ENCODE measurements around the gene CCDC12. TPM values are rescaled to one million over a fixed set of nuclear protein-coding genes. Genes with fewer than 3 reads are reported as not detected.

Gene CCDC12
- total and polyA plus RNA-seq, 4 experiments from 2014 or later, result 59.3 to 102 (median 73.0) TPM

DNA sequence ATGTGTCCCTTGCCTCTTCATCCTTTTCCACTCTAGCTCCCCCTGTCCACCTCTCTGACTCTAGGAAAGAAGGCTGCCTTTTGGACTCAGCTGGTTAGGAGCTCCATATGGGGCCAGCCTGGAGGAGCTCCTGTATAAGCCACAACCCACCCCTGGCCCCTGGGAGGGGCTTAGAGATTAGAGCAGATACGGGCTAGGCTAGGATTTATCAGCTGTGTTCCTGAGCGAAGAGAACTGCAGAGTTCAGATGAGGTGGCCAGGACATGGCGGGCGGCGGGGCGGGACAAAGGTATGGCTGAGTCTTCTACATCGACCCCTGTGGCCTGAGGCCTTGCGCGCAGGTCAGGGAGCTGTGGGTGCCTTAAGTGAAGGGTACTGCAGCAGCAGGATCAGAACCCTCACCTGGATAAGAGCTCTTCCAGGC lies 10.8 kb upstream of the CCDC12 start:
- Histone ChIP-seq H3K27ac (ENCODE audit: low read depth, low read length) (peak overlapping the region; percentile 76), H3K4me1 (ENCODE audit: insufficient read depth, low read length) (peaks cover 92% of the 10 kb centered on the region), H3K4me3 (ENCODE audit: low read length in 2 of 2) (peak overlapping the region; percentile 27 to 50), H3K27me3 (ENCODE audit: insufficient read depth, low read length) (no peaks in the 10 kb centered on the region), H3K36me3 (ENCODE audit: insufficient read depth, low read length) (peaks cover 23% of the 10 kb centered on the region), H3K9me3 (ENCODE audit: control insufficient read depth in 1 of 2, low read length in 2 of 2) (no peaks in the 10 kb centered on the region)
- H3K9me3 Mint-ChIP-seq, result no peaks in the 10 kb centered on the region
- ChIA-PET CTCF (ENCODE audit: partially characterized antibody) (interaction anchor here (0.6 to 3.6 kb wide), 9 partner anchors 8 to 92 kb away, joined by 3 to 16 read pairs (median 5); partner anchors contain the start of genes CCDC12 and NBEAL2), POLR2A (ENCODE audit: partially characterized antibody) (interaction anchor here (0.6 to 11.1 kb wide), 20 partner anchors 10 to 393 kb away, joined by 3 to 222 read pairs (median 3); partner anchors contain the start of genes CCDC12, NBEAL2 and PTPN23)
- no peaks in the 10 kb centered on the region for H3K27me3 Mint-ChIP-seq
- intact Hi-C loops (cut with micrococcal nuclease), result loop anchor here (1.0 to 5.0 kb wide), 3 partner anchors 8 to 295 kb away; partner anchors contain the start of genes ALS2CL and NBEAL2
- no peak for DNase-seq
- H3K27ac Mint-ChIP-seq, result peak overlapping the region; percentile 83 to 98 (median 96)
- peak overlapping the region; percentile 83 to 91 (median 86) for H3K4me3 Mint-ChIP-seq
- peaks cover 4 to 41% of the 10 kb centered on the region in 2 donors for H3K36me3 Mint-ChIP-seq
- peaks cover 58 to 96% (median 81%) of the 10 kb centered on the region in 4 donors for H3K4me1 Mint-ChIP-seq

DNA sequence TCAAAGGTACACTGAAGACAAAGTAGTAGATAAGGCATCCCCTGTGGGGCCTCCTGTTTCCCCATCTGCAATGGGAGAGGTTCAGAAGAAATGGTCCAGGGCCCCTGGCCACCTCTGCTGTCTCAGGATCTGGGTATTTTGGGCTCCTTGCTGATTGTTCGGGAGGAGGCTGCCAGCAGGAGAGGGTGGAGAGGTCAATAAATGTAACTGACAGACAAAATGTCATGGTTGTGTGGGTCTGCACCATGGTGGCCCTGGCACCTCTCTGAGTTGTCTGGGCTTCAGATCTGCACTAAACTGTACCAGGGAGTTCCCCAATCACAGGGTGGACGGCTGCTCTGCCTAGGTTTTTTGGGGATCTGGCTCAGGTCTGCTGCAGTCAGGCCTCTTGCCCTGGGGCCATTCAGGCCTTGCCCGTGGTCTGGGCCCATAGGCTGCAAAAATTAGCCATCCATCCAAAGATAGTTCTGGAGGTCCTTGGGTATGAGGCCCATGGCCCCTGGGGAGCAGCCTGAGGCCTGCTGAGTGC lies 10.3 kb upstream of the CCDC12 start:
- peak overlapping the region; percentile 83 to 91 (median 86) for H3K4me3 Mint-ChIP-seq
- Histone ChIP-seq H3K4me3 (ENCODE audit: low read length in 2 of 2) (peak overlapping the region; percentile 27 to 50), H3K27me3 (ENCODE audit: insufficient read depth, low read length) (no peaks in the 10 kb centered on the region), H3K9me3 (ENCODE audit: control insufficient read depth in 1 of 2, low read length in 2 of 2) (no peaks in the 10 kb centered on the region), H3K4me1 (ENCODE audit: insufficient read depth, low read length) (peaks cover 96% of the 10 kb centered on the region), H3K27ac (ENCODE audit: low read depth, low read length) (peak overlapping the region; percentile 76), H3K36me3 (ENCODE audit: insufficient read depth, low read length) (peaks cover 23% of the 10 kb centered on the region)
- POLR2A ChIA-PET (ENCODE audit: partially characterized antibody), result interaction anchor here (0.6 to 11.1 kb wide), 18 partner anchors 11 to 394 kb away, joined by 3 to 222 read pairs (median 3); partner anchors contain the start of genes CCDC12, NBEAL2 and PTPN23
- H3K27me3 Mint-ChIP-seq, result no peaks in the 10 kb centered on the region
- H3K27ac Mint-ChIP-seq, result peak overlapping the region; percentile 83 to 98 (median 96)
- CTCF ChIA-PET (ENCODE audit: partially characterized antibody), result interaction anchor here (0.6 to 3.6 kb wide), 9 partner anchors 8 to 92 kb away, joined by 3 to 16 read pairs (median 5); partner anchors contain the start of genes CCDC12 and NBEAL2
- DNase-seq, result peak in 1 of 5 donors; percentile 23
- no peaks in the 10 kb centered on the region for H3K9me3 Mint-ChIP-seq
- peaks cover 4 to 38% of the 10 kb centered on the region in 2 donors for H3K36me3 Mint-ChIP-seq
- peaks cover 60 to 98% (median 83%) of the 10 kb centered on the region in 4 donors for H3K4me1 Mint-ChIP-seq
- intact Hi-C loops (cut with micrococcal nuclease), result loop anchor here (1.0 to 5.0 kb wide), 3 partner anchors 8 to 295 kb away; partner anchors contain the start of genes ALS2CL and NBEAL2

DNA sequence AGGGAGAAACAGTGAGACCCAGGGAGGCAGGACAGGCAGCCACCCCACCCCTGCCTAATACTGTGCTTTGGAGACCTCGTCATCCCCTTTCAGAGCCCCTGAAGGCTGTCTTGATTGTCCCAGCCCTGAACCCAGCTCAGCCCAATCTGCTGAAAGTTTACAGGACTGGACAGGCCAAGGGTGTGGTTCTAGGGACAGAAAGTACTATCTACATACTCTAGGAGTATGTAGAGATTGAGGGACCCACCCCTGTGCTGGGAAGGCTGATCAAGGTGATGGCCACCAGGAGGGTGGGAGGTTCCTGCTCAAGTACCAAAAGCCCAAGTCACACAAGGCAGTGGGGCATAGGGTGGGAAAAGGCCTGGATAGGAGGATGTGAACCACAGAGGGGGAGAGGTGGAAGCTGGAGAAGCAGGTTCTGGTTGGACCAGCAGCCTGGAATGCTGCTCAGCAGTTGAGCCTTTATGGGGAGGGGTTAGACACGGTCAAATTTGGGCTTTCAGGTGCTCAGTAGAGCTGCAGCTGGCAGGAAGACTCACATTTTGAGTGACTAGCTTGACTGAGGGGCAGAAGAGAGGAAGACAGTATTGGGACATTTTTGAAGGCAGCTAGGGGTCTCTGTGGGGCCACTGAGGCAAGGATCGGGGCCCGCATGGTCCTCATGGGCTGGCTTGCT lies 9.6 kb upstream of the CCDC12 start:
- Histone ChIP-seq H3K4me1 (ENCODE audit: insufficient read depth, low read length) (peaks cover 99% of the 10 kb centered on the region), H3K4me3 (ENCODE audit: low read length in 2 of 2) (no peak overlapping the region), H3K27me3 (ENCODE audit: insufficient read depth, low read length) (no peaks in the 10 kb centered on the region), H3K27ac (ENCODE audit: low read depth, low read length) (peak overlapping the region; percentile 76), H3K36me3 (ENCODE audit: insufficient read depth, low read length) (peaks cover 16% of the 10 kb centered on the region), H3K9me3 (ENCODE audit: control insufficient read depth in 1 of 2, low read length in 2 of 2) (no peaks in the 10 kb centered on the region)
- intact Hi-C loops (cut with micrococcal nuclease), result loop anchor here (2.0 to 5.0 kb wide), 2 partner anchors 37 to 294 kb away; partner anchors contain the start of gene ALS2CL
- H3K9me3 Mint-ChIP-seq, result no peaks in the 10 kb centered on the region
- peaks cover 64 to 98% (median 85%) of the 10 kb centered on the region in 4 donors for H3K4me1 Mint-ChIP-seq
- peak in 1 of 5 donors; percentile 25 for DNase-seq
- no peaks in the 10 kb centered on the region for H3K27me3 Mint-ChIP-seq
- peak overlapping the region; percentile 83 to 98 (median 96) for H3K27ac Mint-ChIP-seq
- peak overlapping the region; percentile 29 to 91 (median 84) for H3K4me3 Mint-ChIP-seq
- POLR2A ChIA-PET (ENCODE audit: partially characterized antibody), result interaction anchor here (1.0 to 11.1 kb wide), 4 partner anchors 11 to 56 kb away, joined by 3 to 222 read pairs (median 22); partner anchors contain the start of genes CCDC12 and NBEAL2
- CTCF ChIA-PET (ENCODE audit: partially characterized antibody), result interaction anchor here (3.6 kb wide), 1 partner anchor 12 kb away, joined by 16 read pairs; no protein-coding TSS in a partner anchor
- H3K36me3 Mint-ChIP-seq, result peaks cover 4 to 36% of the 10 kb centered on the region in 2 donors

DNA sequence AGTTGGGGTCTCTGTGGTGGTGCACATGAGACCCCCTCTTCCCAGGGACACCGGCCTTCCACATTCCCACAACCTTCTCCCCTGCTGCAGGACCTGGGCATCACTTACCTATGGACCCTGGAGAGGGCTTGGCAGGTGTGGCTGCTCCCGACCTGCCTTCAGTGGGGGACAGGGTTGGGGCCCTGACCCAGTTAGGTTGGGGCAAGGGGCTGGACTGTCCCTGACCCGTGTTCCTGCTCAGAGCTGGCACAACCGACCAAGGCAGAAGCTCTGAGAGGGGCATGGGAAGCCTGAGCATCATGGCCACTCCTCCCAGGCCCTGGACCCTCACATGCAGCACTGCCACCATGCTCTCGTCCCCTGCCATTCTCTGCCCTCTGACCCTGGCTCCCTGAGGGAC lies 9.0 kb upstream of the CCDC12 start:
- Mint-ChIP-seq H3K27ac (peak overlapping the region in 5 of 7 donors; percentile 22 to 96 (median 88)), H3K9me3 (no peaks in the 10 kb centered on the region), H3K36me3 (peaks cover 4 to 34% of the 10 kb centered on the region in 2 donors), H3K4me1 (peaks cover 66 to 98% (median 87%) of the 10 kb centered on the region in 4 donors), H3K27me3 (no peaks in the 10 kb centered on the region), H3K4me3 (peak overlapping the region in 3 of 8 donors; percentile 25 to 91 (median 85))
- H3K9me3 ChIP-seq (ENCODE audit: control insufficient read depth in 1 of 2, low read length in 2 of 2), result no peaks in the 10 kb centered on the region
- no peaks in the 10 kb centered on the region for H3K27me3 ChIP-seq (ENCODE audit: insufficient read depth, low read length)
- peaks cover 99% of the 10 kb centered on the region for H3K4me1 ChIP-seq (ENCODE audit: insufficient read depth, low read length)
- H3K27ac ChIP-seq (ENCODE audit: low read depth, low read length), result peak overlapping the region; percentile 76
- POLR2A ChIA-PET (ENCODE audit: partially characterized antibody), result interaction anchor here (1.0 to 11.1 kb wide), 4 partner anchors 10 to 38 kb away, joined by 3 to 222 read pairs (median 19); partner anchors contain the start of genes CCDC12 and NBEAL2
- DNase-seq, result peak in 1 of 5 donors; percentile 35
- H3K36me3 ChIP-seq (ENCODE audit: insufficient read depth, low read length), result peaks cover 10% of the 10 kb centered on the region
- CTCF ChIA-PET (ENCODE audit: partially characterized antibody), result interaction anchor here (0.9 to 3.6 kb wide), 3 partner anchors 13 to 76 kb away, joined by 3 to 16 read pairs (median 3); no protein-coding TSS in a partner anchor
- H3K4me3 ChIP-seq (ENCODE audit: low read length in 2 of 2), result no peak overlapping the region
- intact Hi-C loops (cut with micrococcal nuclease), result loop anchor here (5.0 kb wide), 1 partner anchor 293 kb away; the partner anchor contains the start of gene ALS2CL

DNA sequence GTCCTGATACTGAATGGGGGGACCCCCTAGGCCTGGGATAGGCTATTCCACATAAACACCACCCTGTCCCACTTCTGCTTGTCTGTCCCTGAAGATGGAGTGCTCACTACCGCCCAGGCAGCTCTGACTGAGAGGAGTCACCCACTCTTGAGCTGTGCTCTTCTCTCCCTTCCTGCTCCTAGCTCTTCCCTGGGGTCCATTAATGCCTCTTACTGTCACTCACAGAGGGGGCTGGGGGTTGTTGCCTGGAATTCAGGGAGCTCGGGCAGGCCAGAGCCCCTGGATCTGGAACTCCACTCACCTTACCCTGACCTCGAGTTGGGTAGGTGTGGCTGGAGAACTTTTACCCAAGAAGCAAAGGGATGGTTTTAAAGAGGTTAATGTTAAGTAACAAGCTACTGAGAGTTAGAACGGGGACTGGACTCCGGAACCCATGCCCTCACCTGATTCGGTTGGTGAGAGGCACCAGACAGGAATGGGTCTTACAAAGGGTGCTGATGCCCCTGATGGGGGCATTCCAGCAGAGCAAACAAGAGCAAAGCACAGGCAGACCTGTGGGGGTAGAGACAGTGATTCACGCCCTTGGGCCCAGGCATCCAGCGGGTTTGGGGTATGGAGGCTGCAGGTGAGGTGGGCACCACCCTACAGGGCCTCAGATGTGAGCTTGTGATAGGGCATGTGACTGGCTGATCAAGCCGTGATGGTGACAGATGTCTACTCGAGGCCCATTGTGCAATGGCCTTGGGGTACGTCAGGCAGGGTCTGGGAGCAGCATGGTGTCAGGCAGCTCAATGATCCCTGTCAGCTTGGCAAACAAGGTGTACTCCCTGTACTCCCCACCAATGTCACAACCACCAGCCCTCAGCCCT lies 8.3 kb upstream of the CCDC12 start:
- no peak overlapping the region for H3K4me3 ChIP-seq (ENCODE audit: low read length in 2 of 2)
- H3K27ac ChIP-seq (ENCODE audit: low read depth, low read length), result no peak overlapping the region
- no peaks in the 10 kb centered on the region for H3K9me3 ChIP-seq (ENCODE audit: control insufficient read depth in 1 of 2, low read length in 2 of 2)
- Mint-ChIP-seq H3K4me3 (peak overlapping the region in 6 of 8 donors; percentile 36 to 72 (median 48)), H3K9me3 (no peaks in the 10 kb centered on the region), H3K27me3 (no peaks in the 10 kb centered on the region), H3K36me3 (peaks cover 2 to 26% of the 10 kb centered on the region in 2 donors), H3K4me1 (peaks cover 62 to 92% (median 80%) of the 10 kb centered on the region in 4 donors), H3K27ac (peak overlapping the region; percentile 84 to 96 (median 88))
- intact Hi-C loops (cut with micrococcal nuclease), result loop anchor here (5.0 kb wide), 1 partner anchor 293 kb away; the partner anchor contains the start of gene ALS2CL
- H3K27me3 ChIP-seq (ENCODE audit: insufficient read depth, low read length), result no peaks in the 10 kb centered on the region
- peaks cover 7% of the 10 kb centered on the region for H3K36me3 ChIP-seq (ENCODE audit: insufficient read depth, low read length)
- POLR2A ChIA-PET (ENCODE audit: partially characterized antibody), result interaction anchor here (0.7 to 11.1 kb wide), 4 partner anchors 9 to 37 kb away, joined by 4 to 222 read pairs (median 19); partner anchors contain the start of genes CCDC12 and NBEAL2
- peaks cover 94% of the 10 kb centered on the region for H3K4me1 ChIP-seq (ENCODE audit: insufficient read depth, low read length)
- CTCF ChIA-PET (ENCODE audit: partially characterized antibody), result interaction anchor here (0.7 to 3.6 kb wide), 6 partner anchors 13 to 75 kb away, joined by 3 to 16 read pairs (median 3); no protein-coding TSS in a partner anchor
- DNase-seq, result peak in 1 of 5 donors; percentile 16

DNA sequence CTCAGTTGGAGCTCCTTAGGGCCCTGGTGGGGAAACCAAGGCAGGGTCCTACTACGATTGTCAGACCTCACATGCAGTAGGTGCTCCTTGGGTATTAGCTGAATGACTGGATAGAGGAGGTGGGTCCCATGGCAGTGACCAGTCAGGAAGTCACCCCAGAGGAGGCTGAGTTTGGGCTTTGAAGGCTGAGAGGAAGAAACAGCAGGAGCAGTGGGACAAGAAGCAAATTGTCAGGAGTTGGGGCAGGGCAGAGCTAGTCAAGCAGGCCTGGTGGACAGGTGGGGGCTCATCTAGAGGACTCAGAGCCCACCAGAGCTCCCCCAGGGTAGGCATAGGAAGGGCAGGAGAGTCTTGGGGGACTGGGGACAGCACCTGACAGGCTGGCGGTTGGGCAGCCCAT lies 6.0 kb upstream of the CCDC12 start:
- Mint-ChIP-seq H3K27ac (peak overlapping the region; percentile 68 to 96 (median 88)), H3K36me3 (peaks cover 0 to 17% of the 10 kb centered on the region in 2 donors), H3K4me1 (peaks cover 55 to 88% (median 72%) of the 10 kb centered on the region in 4 donors), H3K27me3 (no peaks in the 10 kb centered on the region), H3K4me3 (peak overlapping the region; percentile 3 to 75 (median 65)), H3K9me3 (no peaks in the 10 kb centered on the region)
- no peaks in the 10 kb centered on the region for H3K9me3 ChIP-seq (ENCODE audit: control insufficient read depth in 1 of 2, low read length in 2 of 2)
- POLR2A ChIA-PET (ENCODE audit: partially characterized antibody), result interaction anchor here (1.0 to 13.4 kb wide), 5 partner anchors 8 to 52 kb away, joined by 3 to 222 read pairs (median 34); no protein-coding TSS in a partner anchor
- no peaks in the 10 kb centered on the region for H3K27me3 ChIP-seq (ENCODE audit: insufficient read depth, low read length)
- peaks cover 89% of the 10 kb centered on the region for H3K4me1 ChIP-seq (ENCODE audit: insufficient read depth, low read length)
- H3K36me3 ChIP-seq (ENCODE audit: insufficient read depth, low read length), result no peaks in the 10 kb centered on the region
- H3K4me3 ChIP-seq (ENCODE audit: low read length in 2 of 2), result no peak overlapping the region
- intact Hi-C loops (cut with micrococcal nuclease), result no loop called here
- H3K27ac ChIP-seq (ENCODE audit: low read depth, low read length), result peak overlapping the region; percentile 91
- DNase-seq, result peak in 1 of 5 donors; percentile 22
- CTCF ChIA-PET (ENCODE audit: partially characterized antibody), result interaction anchor here (0.5 to 1.9 kb wide), 4 partner anchors 9 to 18 kb away, joined by 3 to 14 read pairs (median 3); no protein-coding TSS in a partner anchor
